BJ (cell line): ENCODE measurements around the gene PRR23B. TPM values are rescaled to one million over a fixed set of nuclear protein-coding genes. Genes with fewer than 3 reads are reported as not detected.

Experiments
- CTCF ChIA-PET: fragments of 350-600 bp; formaldehyde crosslinking; extraction: SDS; loops from one replicate; lab custom pipeline; 2021; ENCODE audit warnings: antibody characterized with exemption, inconsistent platforms; lab: Yijun Ruan, JAX
- POLR2A ChIA-PET: fragments of 300-600 bp; sonication (Branson Sonifier 250); formaldehyde crosslinking; extraction: SDS; loops from one replicate; lab custom pipeline; 2021; ENCODE audit warnings: antibody characterized with exemption; lab: Charles Lee
- DNase-seq: peaks from one replicate; pipeline ENCODE4 v3.0.0-alpha.2; 2011; ENCODE audit warnings: low read depth
- H3K27me3 ChIP-seq: 2 replicates; pipeline ENCODE4 v1.6.0; 2011; ENCODE audit warnings: low read length; ENCODE audit not compliant: control insufficient read depth, insufficient read depth
- H3K36me3 ChIP-seq: 2 replicates; pipeline ENCODE4 v1.5.1; 2011; ENCODE audit warnings: low read length; ENCODE audit not compliant: control insufficient read depth, insufficient read depth
- H3K4me3 ChIP-seq: 2 replicates; pipeline ENCODE4 v1.5.1; 2011; ENCODE audit warnings: low read depth, mild to moderate bottlenecking, control low read depth, low read length
- CTCF ChIP-seq: IDR thresholded peaks from 2 replicates; pipeline ENCODE4 v1.5.1; 2011; ENCODE audit warnings: low read depth, mild to moderate bottlenecking, control low read depth, inconsistent platforms, low read length, moderate library complexity; ENCODE audit not compliant: insufficient read depth
- polyA plus RNA-seq: library from polyadenylated mRNA; depleted of rRNA; stranded (reverse); fragments of >200 nt; gene quantifications from 2 replicates; pipeline ENCODE4 v1.2.3, GENCODE V29; 2011

The PRR23B gene
- polyA plus RNA-seq, 1 experiment: not detected

DNA sequence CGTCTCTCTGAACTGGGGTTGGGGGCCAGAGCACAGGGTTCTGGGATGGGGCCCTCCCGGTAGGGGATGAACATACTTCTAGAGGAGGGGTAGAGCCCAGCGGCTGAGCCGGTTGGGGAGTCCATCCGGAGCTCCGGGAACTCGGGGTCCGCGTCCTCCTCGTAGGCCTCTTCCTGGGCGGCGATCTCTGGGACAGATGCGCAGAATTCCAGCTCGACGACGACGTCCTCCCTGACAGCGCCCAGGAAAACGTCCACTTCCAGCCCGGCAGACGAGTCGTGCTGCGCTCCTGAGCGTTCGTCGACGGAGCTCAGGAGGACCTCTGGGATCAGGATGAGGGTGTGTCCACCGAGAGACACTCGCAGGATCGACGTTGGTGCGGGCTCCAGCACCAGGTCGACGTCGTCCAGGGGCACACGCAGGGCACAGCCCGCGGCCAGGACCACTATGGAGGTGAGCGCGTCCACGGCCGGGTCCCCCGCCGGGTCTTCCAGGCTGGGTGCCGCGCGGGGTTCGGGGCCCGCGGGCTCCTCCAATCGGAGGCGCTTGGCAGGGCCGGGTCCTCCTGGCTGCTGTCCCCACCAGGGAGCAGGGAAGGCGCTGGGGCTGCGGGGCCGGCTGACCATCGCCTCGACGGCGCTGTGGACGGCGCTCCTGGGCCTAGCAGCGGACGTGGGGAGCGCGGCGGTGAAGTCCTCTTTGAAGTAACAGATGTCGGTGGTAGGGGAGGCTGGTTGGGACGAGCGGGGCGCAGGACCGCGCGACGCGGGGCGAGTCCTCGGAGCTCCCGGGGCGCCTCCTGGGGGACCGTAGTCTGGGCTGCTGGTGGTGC lies 474 bp downstream of the PRR23B start:
- ChIA-PET POLR2A (no interaction called here), CTCF (interaction anchor here (1.1 kb wide), 1 partner anchor 37 kb away, joined by 4 read pairs; no protein-coding TSS in a partner anchor)
- no peak for DNase-seq
- Histone ChIP-seq H3K27me3 (no peaks in the 10 kb centered on the region), H3K36me3 (no peaks in the 10 kb centered on the region), H3K4me3 (no peak overlapping the region)
- TF ChIP-seq CTCF: no peak

DNA sequence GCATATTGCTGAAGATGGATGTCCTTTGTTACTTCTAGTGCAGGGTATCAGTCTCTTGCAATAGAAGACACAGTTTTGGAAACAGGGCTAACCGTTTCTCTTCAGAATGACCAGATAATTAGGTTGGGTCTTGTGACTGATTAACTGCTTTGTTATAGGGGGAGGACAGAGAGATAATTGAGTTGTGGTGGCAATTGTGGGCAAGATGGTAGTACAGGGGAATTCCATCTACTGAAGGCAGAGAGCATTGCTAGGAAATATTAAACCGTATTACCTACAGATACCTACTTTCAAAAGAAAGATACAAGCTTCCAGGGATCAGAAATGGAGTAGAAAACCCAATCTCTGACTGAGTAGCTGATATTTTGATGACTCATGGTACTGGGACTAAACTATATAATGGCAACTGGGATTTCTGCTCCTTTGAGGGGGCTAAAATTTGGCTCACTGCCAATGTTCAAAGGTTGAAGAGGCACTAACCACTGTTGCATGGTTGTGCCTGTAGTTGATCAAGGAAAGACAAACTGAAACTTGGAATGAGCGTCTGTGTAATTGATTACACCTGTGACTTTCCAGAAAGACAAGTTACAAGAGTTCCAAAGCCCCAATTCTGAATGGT lies 4.2 kb downstream of the PRR23B start:
- TF ChIP-seq CTCF: no peak
- H3K36me3 ChIP-seq: no peaks in the 10 kb centered on the region
- H3K4me3 ChIP-seq: no peak overlapping the region
- no peaks in the 10 kb centered on the region for H3K27me3 ChIP-seq
- DNase-seq: no peak
- ChIA-PET CTCF (no interaction called here), POLR2A (no interaction called here)

GRCh38 chr3:139006051-139006716 lies 14.5 kb downstream of the PRR23B start, which contains the start of gene PRR23A:
Gene PRR23A (minus strand): TSS chr3:139006268. CDS start chr3:139006268, 0 bp downstream.
- TF ChIP-seq CTCF: no peak
- ChIA-PET CTCF (no interaction called here), POLR2A (no interaction called here)

DNA sequence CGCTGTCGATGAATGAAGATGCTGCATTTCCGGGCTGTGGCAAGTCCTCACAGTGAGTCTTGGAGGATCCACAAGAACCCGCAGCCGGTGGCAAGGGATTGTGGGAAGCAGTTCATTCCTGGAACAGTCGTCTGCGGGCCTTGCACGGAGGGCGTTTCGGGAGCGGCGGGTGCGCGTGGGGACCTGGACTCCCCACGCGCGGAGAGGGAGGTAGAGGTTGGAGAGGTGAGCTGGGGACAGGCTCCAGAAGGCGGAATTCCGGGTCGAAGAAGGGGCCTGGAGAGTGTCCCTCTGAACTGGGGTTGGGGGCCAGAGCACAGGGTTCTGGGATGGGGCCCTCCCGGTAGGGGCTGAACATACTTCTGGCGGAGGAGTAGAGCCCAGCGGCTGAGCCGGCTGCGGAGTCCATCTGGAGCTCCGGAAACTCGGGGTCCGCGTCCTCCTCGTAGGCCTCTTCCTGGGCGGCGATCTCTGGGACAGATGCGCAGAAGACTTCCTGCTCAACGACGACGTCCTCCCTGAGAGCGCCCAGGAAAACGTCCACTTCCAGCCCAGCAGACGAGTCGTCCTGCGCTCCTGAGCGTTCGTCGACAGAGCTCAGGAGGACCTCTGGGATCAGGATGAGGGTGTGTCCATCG lies 15.3 kb downstream of the PRR23B start:
- ChIA-PET CTCF (no interaction called here), POLR2A (no interaction called here)
- H3K4me3 ChIP-seq: no peak overlapping the region
- no peaks in the 10 kb centered on the region for H3K36me3 ChIP-seq
- H3K27me3 ChIP-seq: no peaks in the 10 kb centered on the region; the same call in 1 of the 2 replicates
- no peak for DNase-seq
- no peak for TF ChIP-seq CTCF

More at GRCh38 chr3:139006051-139006716, 14.5 kb downstream of the PRR23B start, which contains the start of gene PRR23A:
- H3K4me3 ChIP-seq: no peak within 1 kb of the TSS
- H3K27me3 ChIP-seq: no peaks in the 10 kb centered on the region; the same call in 1 of the 2 replicates
- DNase-seq: no peak
- H3K36me3 ChIP-seq: no peaks in the 10 kb centered on the region

GRCh38 chr3:138995706-138996105 lies 25.0 kb downstream of the PRR23B start:
- no peaks in the 10 kb centered on the region for H3K36me3 ChIP-seq
- ChIA-PET POLR2A (no interaction called here), CTCF (no interaction called here)
- no peak for TF ChIP-seq CTCF
- H3K27me3 ChIP-seq: no peaks in the 10 kb centered on the region
- no peak for DNase-seq
- H3K4me3 ChIP-seq: no peak overlapping the region
